K562 (cell line): Measurements from ENCODE around the gene SLC7A4. TPM values are rescaled to one million over a fixed set of nuclear protein-coding genes. Genes with fewer than 3 reads are reported as not detected.

ENCODE experiments used
- ATAC-seq: fragments of 200-7000 bp; cut with Tn5 transposase; 3 replicates; pipeline ENCODE4 v1.9.1; 2020; ENCODE audit warnings: moderate library complexity
- BruUV-seq: library from RNA; stranded (reverse); fragments of 400-500 nt; replicated peaks from 2 replicates; lab custom pipeline; 2021; lab: Mats Ljungman, UMichigan
- CTCF ChIA-PET: fragments of 300-600 bp; formaldehyde crosslinking; extraction: SDS; loops from one replicate; lab custom pipeline; 2021; ENCODE audit warnings: low intra/inter-chr PET ratio; lab: Yijun Ruan, JAX
- POLR2A ChIA-PET: fragments of 300-600, 350-650 bp; sonication (Branson Sonifier 250); formaldehyde crosslinking; extraction: SDS; loops from one replicate; lab custom pipeline; 2021; ENCODE audit warnings: antibody characterized with exemption, inconsistent platforms; lab: Yijun Ruan, JAX
- DNase-seq, 4 experiments: peaks; one replicate each; pipeline versions ENCODE4 v3.0.0 to v3.0.0-alpha.2; 2011 to 2018; ENCODE audit warnings: low spot score in 3 of 4, mixed read lengths in 3 of 4; ENCODE audit errors: extremely low read depth in 1 of 4
- FAIRE-seq: peaks from 2 replicates; lab custom pipeline; 2011; peaks lifted over from hg19 to GRCh38; lab: Jason Lieb, UNC
- H2AFZ ChIP-seq: 2 replicates; pipeline ENCODE4 v1.6.0; 2011; ENCODE audit warnings: low read depth, low read length, control low read depth, inconsistent platforms
- H3K27ac ChIP-seq: fragments of 200-600 bp; 3 replicates; pipeline ENCODE4 v1.8.0; 2011; ENCODE audit warnings: low read depth, mild to moderate bottlenecking, control low read depth, inconsistent platforms, low read length, moderate library complexity, mixed read lengths; ENCODE audit errors: extremely low read depth
- H3K27me3 ChIP-seq, 2 experiments: fragments of 300-600 bp in 1 of 2; 2 replicates in 1 of 2; 3 replicates in 1 of 2; pipeline versions ENCODE4 v1.6.0 to v1.8.0; 2011; ENCODE audit warnings: inconsistent platforms in 2 of 2, low read length in 2 of 2, mild to moderate bottlenecking in 1 of 2, mixed read lengths in 1 of 2, moderate library complexity in 1 of 2; ENCODE audit not compliant: control insufficient read depth in 2 of 2, insufficient read depth in 2 of 2
- H3K36me3 ChIP-seq: fragments of 300-600 bp; 3 replicates; pipeline ENCODE4 v1.8.0; 2011; ENCODE audit warnings: mild to moderate bottlenecking, low read length, inconsistent platforms; ENCODE audit not compliant: control insufficient read depth, insufficient read depth
- H3K4me1 ChIP-seq, 2 experiments: fragments of 200-600 bp in 1 of 2; replicated peaks in 1 of 2; 2 replicates in 1 of 2; 3 replicates in 1 of 2; pipeline versions ENCODE4 v1.5.1 to v1.8.0; 2011; ENCODE audit warnings: inconsistent platforms in 2 of 2, low read length in 2 of 2, mild to moderate bottlenecking in 1 of 2, mixed read lengths in 1 of 2, moderate library complexity in 1 of 2; ENCODE audit not compliant: control insufficient read depth in 2 of 2, insufficient read depth in 2 of 2
- H3K4me2 ChIP-seq: 2 replicates; pipeline ENCODE4 v1.6.1; 2011; ENCODE audit warnings: low read length, control low read depth, inconsistent platforms, mixed read lengths; ENCODE audit not compliant: insufficient read depth
- H3K4me3 ChIP-seq: fragments of 200-600 bp; sonication (generic), shearing (Covaris generic); 2 replicates; pipeline ENCODE4 v1.5.1; 2016; ENCODE audit warnings: control low read depth, inconsistent platforms
- H3K79me2 ChIP-seq: fragments of 200-600 bp; 3 replicates; pipeline ENCODE4 v1.8.0; 2011; ENCODE audit warnings: low read length, inconsistent platforms; ENCODE audit not compliant: control insufficient read depth, insufficient read depth
- H3K9ac ChIP-seq, 2 experiments: 2 replicates each; pipeline versions ENCODE4 v1.6.0 to v1.6.1; 2011; ENCODE audit warnings: low read depth in 2 of 2, low read length in 2 of 2, control low read depth in 1 of 2, inconsistent platforms in 1 of 2, mild to moderate bottlenecking in 1 of 2, mixed read lengths in 1 of 2; ENCODE audit not compliant: insufficient read depth in 1 of 2
- H3K9me1 ChIP-seq: one replicate; pipeline ENCODE4 v1.6.0; 2011; ENCODE audit warnings: inconsistent platforms, mild to moderate bottlenecking, low read length, moderate library complexity; ENCODE audit not compliant: control insufficient read depth, insufficient read depth
- H3K9me3 ChIP-seq: replicated peaks from 2 replicates; pipeline ENCODE4 v1.5.1; 2011; ENCODE audit warnings: low read depth, low read length, inconsistent platforms; ENCODE audit not compliant: control insufficient read depth, insufficient read depth
- H4K20me1 ChIP-seq: replicated peaks from 2 replicates; pipeline ENCODE4 v1.6.1; 2011; ENCODE audit warnings: low read length, inconsistent platforms, mixed read lengths; ENCODE audit not compliant: control insufficient read depth, insufficient read depth
- BRCA1 ChIP-seq, 2 experiments: fragments of 450-650 bp in 1 of 2; sonication (generic) in 1 of 2; formaldehyde crosslinking in 1 of 2; IDR thresholded peaks; 2 replicates each; pipeline versions ENCODE4 v1.5.0 to v1.6.1; 2017 to 2020; ENCODE audit warnings: mild to moderate bottlenecking in 1 of 2, missing genetic modification reagents in 1 of 2
- CCNT2 ChIP-seq: IDR thresholded peaks from 2 replicates; pipeline ENCODE4 v1.6.1; 2011; ENCODE audit warnings: borderline replicate concordance, low read depth, mild to moderate bottlenecking, moderate library complexity, mixed read lengths, low read length; ENCODE audit not compliant: insufficient read length; ENCODE audit errors: extremely low read depth
- HDAC6 ChIP-seq: IDR thresholded peaks from 2 replicates; pipeline ENCODE4 v1.6.1; 2012; ENCODE audit warnings: low read depth, mild to moderate bottlenecking, control low read depth, inconsistent platforms, low read length, moderate library complexity
- KLF10 ChIP-seq: fragments of 250-450 bp; sonication (Bioruptor Pico); IDR thresholded peaks from 2 replicates; pipeline ENCODE4 v1.6.1; 2021; ENCODE audit warnings: matching md5 sums
- PHB ChIP-seq: fragments of 250-450 bp; sonication (Bioruptor Pico); IDR thresholded peaks from 2 replicates; pipeline ENCODE4 v1.5.0; 2021
- PURB ChIP-seq: sonication (generic); formaldehyde crosslinking; IDR thresholded peaks from 2 replicates; pipeline ENCODE4 v1.9.0; 2021; ENCODE audit warnings: low read depth, mild to moderate bottlenecking, missing genetic modification reagents
- RBM22 ChIP-seq: fragments of 200-400 bp; formaldehyde crosslinking; IDR thresholded peaks from 2 replicates; pipeline ENCODE4 v1.6.1; 2018; ENCODE audit warnings: low read length, low read depth; ENCODE audit not compliant: poor library complexity, severe bottlenecking
- SRSF3 ChIP-seq: fragments of 200-400 bp; formaldehyde crosslinking; IDR thresholded peaks from 2 replicates; pipeline ENCODE4 v1.6.1; 2016; ENCODE audit warnings: mild to moderate bottlenecking, low read length, moderate library complexity; ENCODE audit not compliant: insufficient read depth
- STAG1 ChIP-seq: sonication (generic); formaldehyde crosslinking; IDR thresholded peaks from 2 replicates; pipeline ENCODE4 v1.5.0; 2020; ENCODE audit warnings: missing genetic modification reagents, borderline replicate concordance
- TOE1 ChIP-seq, 2 experiments: fragments of 450-650 bp in 1 of 2; sonication (generic) in 1 of 2; formaldehyde crosslinking in 1 of 2; IDR thresholded peaks; 2 replicates each; pipeline versions ENCODE4 v1.7.1 to v1.8.0; 2016 to 2022; ENCODE audit warnings: borderline replicate concordance in 2 of 2, mild to moderate bottlenecking in 2 of 2, antibody characterized with exemption in 1 of 2, inconsistent platforms in 1 of 2, low read depth in 1 of 2, missing genetic modification reagents in 1 of 2, moderate library complexity in 1 of 2
- ZC3H4 ChIP-seq: sonication (generic); formaldehyde crosslinking; IDR thresholded peaks from 2 replicates; pipeline ENCODE4 v1.9.0; 2021; ENCODE audit warnings: missing genetic modification reagents, borderline replicate concordance
- ZNF184 ChIP-seq: sonication (generic); formaldehyde crosslinking; IDR thresholded peaks from 2 replicates; pipeline ENCODE4 v1.5.0; 2020; ENCODE audit warnings: missing genetic modification reagents
- WGBS: fragments of 100-300 bp; shearing (Covaris generic); methylation state at CpG from one replicate; pipeline ENCODE4 v1.1.6; 2016; ENCODE audit warnings: low coverage, mixed read lengths; ENCODE audit not compliant: insufficient coverage; ENCODE audit errors: missing lambda C conversion rate; 5-methylcytosine and 5-hydroxymethylcytosine counted together
- in situ Hi-C: fragments of 300-500 bp; cut with MboI; formaldehyde crosslinking; loops from 4 replicates; pipeline ENCODE4 v1.15.0; 2018; ENCODE audit warnings: inconsistent platforms, mixed read lengths
- intact Hi-C: fragments of 100-400 bp; cut with micrococcal nuclease; formaldehyde crosslinking; loops from 2 replicates; pipeline ENCODE4 v1.14.2; 2022
- polyA plus RNA-seq, 8 experiments: library from polyadenylated mRNA; depleted of rRNA in 4 of 8; stranded (reverse) in 5 of 8; unstranded in 3 of 8; fragments of >200 nt; fragmentation: Nextera tagmentation in 2 of 8; fragmentation: Illumina TruSeq in 1 of 8; extraction: Ambion mirVana in 2 of 8; extraction: Trizol in 1 of 8; gene quantifications; 2 replicates each; pipeline versions ENCODE4 v1.2.1 to v1.2.3, GENCODE V29; 2011 to 2014; ENCODE audit warnings: inconsistent platforms in 1 of 8, missing spikeins in 1 of 8
- total RNA-seq, 7 experiments: library from RNA; depleted of rRNA in 6 of 7; stranded (reverse); fragments of >200 nt in 6 of 7; fragmentation: Illumina TruSeq in 2 of 7; extraction: Trizol in 2 of 7; gene quantifications; 2 replicates each; pipeline versions ENCODE4 v1.2.1 to v1.2.3, GENCODE V29; 2011 to 2021; ENCODE audit warnings: low replicate concordance in 1 of 7
- TF ChIP-seq, protein P1 (sequence below): sonication (generic); formaldehyde crosslinking; IDR thresholded peaks from 2 replicates; pipeline ENCODE4 v1.8.0; 2022; ENCODE audit warnings: mild to moderate bottlenecking, missing genetic modification reagents
- TF ChIP-seq, protein P2 (sequence below): fragments of 250-450 bp; sonication (Bioruptor Pico); IDR thresholded peaks from 2 replicates; pipeline ENCODE4 v1.5.0; 2021
- TF ChIP-seq, protein P3 (sequence below): sonication (generic); formaldehyde crosslinking; IDR thresholded peaks from 2 replicates; pipeline ENCODE4 v1.8.0; 2022; ENCODE audit warnings: mild to moderate bottlenecking, low read depth, missing genetic modification reagents

Gene SLC7A4
- total and polyA plus RNA-seq, 9 of the 15 experiments (the other 6 are each of a cell fraction or from before 2014, with no cell fraction given): not detected

DNA sequence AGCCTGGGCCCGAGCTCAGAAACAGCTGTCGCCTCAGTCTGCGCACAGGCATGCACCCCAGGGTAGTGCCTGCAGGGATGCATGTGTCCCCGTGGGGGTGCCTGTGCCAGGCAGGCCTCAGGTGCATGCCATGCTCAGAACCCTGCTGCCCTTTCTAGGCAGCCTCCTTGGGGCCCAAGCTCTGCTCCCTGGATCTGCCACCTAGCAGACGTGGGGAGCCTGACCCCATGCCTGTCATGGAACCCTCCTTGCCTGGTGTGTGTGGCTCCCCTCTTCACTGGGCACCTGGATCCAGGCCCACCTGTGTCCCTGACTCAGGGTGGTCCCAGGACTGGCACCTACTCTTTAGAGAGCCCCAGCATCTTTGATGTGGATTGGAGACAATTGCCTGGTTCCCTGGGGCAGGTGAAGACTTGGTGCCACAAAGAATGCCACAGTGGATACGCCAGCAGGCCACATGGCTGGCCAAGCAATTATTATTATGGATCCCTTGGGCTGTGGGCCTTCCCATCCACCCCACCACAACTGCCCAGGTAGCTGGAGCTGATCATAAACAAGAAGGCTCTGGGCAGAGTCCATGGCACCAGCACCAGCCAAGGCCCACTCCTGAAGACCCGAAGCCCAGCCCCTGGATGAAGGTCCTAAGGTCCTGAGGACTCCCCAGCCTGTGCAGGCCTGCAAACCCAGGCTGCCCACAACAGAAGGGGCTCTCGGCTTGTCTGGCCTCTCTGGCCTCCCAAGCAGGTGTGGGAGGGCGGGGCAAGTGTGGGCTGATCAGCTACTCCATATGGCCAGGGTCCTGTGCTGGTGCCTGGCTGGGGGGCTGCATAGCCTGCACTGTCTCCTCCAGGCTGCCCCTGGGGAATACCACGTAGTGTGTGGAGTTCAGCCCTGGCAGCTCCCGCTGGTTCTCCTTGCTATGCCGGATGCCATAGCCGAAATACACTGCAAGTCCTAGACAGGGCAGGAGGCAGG is 3.8 kb downstream of the SLC7A4 start:
- no peak overlapping the region for H3K4me2 ChIP-seq
- H3K79me2 ChIP-seq: no peaks in the 10 kb centered on the region
- H3K4me1 ChIP-seq: peaks cover 0 to 61% of the 10 kb centered on the region in 2 experiments; a peak in 4 of 5 replicates
- H3K9me1 ChIP-seq: peaks cover 4% of the 10 kb centered on the region
- intact Hi-C loops (no loop called here), in situ Hi-C loops (no loop called here)
- H3K9ac ChIP-seq: peak overlapping the region in 1 of 2 experiments; percentile 54; a peak in 2 of 4 replicates
- 8% methylated on average over 13 of the region's 13 CpGs for WGBS
- DNase-seq: no peak
- FAIRE-seq: no peak
- no peaks in the 10 kb centered on the region for H3K36me3 ChIP-seq
- H4K20me1 ChIP-seq: peaks cover 50% of the 10 kb centered on the region
- H2AFZ ChIP-seq: no peak overlapping the region
- no peaks in the 10 kb centered on the region for H3K9me3 ChIP-seq
- no TSS peak for BruUV-seq
- no peak for ATAC-seq
- H3K27ac ChIP-seq: no peak overlapping the region
- H3K27me3 ChIP-seq: peaks cover 45 to 83% of the 10 kb centered on the region in 2 experiments; a peak in 4 of 5 replicates
- CTCF ChIA-PET: no interaction called here
- POLR2A ChIA-PET: interaction anchor here (0.6 to 10.2 kb wide), 10 partner anchors 10 to 1990 kb away, joined by 3 to 120 read pairs (median 4); partner anchors contain the start of genes LRRC74B, P2RX6 and THAP7
- H3K4me3 ChIP-seq: no peak overlapping the region
- TF ChIP-seq BRCA1 (IDR thresholded peaks at IDR 0.05) (no peak), BRCA1 (CRISPR knock-in tag; IDR thresholded peaks at IDR 0.05) (0 out of 2 replicates have a peak, but pooled peaks have one; percentile 84), CCNT2 (no peak), RBM22 (no peak), PURB (CRISPR knock-in tag) (peak; percentile 16; the same call in 1 of the 2 replicates), TOE1 (IDR thresholded peaks at IDR 0.05; ENCODE audit: borderline replicate concordance) (no peak), TOE1 (CRISPR knock-in tag; IDR thresholded peaks at IDR 0.05; ENCODE audit: borderline replicate concordance, low read depth) (0 out of 2 replicates have a peak, but pooled peaks have one; percentile 13), PHB (peak; percentile 17; the same call in 1 of the 2 replicates), KLF10 (0 out of 2 replicates have a peak, but pooled peaks have one; percentile 26), HDAC6 (0 out of 2 replicates have a peak, but pooled peaks have one; percentile 57), STAG1 (CRISPR knock-in tag) (0 out of 2 replicates have a peak, but pooled peaks have one; percentile 25), ZNF184 (peak; percentile 12; the same call in 1 of the 2 replicates), ZC3H4 (CRISPR knock-in tag) (peak; percentile 66; the same call in 1 of the 2 replicates), SRSF3 (0 out of 2 replicates have a peak, but pooled peaks have one; percentile 20)
- TF ChIP-seq, protein P1, sequence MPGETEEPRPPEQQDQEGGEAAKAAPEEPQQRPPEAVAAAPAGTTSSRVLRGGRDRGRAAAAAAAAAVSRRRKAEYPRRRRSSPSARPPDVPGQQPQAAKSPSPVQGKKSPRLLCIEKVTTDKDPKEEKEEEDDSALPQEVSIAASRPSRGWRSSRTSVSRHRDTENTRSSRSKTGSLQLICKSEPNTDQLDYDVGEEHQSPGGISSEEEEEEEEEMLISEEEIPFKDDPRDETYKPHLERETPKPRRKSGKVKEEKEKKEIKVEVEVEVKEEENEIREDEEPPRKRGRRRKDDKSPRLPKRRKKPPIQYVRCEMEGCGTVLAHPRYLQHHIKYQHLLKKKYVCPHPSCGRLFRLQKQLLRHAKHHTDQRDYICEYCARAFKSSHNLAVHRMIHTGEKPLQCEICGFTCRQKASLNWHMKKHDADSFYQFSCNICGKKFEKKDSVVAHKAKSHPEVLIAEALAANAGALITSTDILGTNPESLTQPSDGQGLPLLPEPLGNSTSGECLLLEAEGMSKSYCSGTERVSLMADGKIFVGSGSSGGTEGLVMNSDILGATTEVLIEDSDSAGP (CRISPR knock-in tag): peak; percentile 61
- TF ChIP-seq, protein P2, sequence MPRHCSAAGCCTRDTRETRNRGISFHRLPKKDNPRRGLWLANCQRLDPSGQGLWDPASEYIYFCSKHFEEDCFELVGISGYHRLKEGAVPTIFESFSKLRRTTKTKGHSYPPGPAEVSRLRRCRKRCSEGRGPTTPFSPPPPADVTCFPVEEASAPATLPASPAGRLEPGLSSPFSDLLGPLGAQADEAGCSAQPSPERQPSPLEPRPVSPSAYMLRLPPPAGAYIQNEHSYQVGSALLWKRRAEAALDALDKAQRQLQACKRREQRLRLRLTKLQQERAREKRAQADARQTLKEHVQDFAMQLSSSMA (CRISPR knock-in tag): 0 out of 2 replicates have a peak, but pooled peaks have one; percentile 46
- TF ChIP-seq, protein P3, sequence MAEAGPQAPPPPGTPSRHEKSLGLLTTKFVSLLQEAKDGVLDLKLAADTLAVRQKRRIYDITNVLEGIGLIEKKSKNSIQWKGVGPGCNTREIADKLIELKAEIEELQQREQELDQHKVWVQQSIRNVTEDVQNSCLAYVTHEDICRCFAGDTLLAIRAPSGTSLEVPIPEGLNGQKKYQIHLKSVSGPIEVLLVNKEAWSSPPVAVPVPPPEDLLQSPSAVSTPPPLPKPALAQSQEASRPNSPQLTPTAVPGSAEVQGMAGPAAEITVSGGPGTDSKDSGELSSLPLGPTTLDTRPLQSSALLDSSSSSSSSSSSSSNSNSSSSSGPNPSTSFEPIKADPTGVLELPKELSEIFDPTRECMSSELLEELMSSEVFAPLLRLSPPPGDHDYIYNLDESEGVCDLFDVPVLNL (CRISPR knock-in tag): peak; percentile 76; the same call in 1 of the 2 replicates
